Naive thymus-derived CD4-positive, alpha-beta T cell (primary cell): ENCODE results near the gene DEAF1. TPM values are rescaled to one million over a fixed set of nuclear protein-coding genes. Genes with fewer than 3 reads are reported as not detected.

Experiments used
- ATAC-seq: fragments of 150-1000 bp; cut with Tn5 transposase; 2 replicates; pipeline ENCODE4 v1.10.0; 2021; ENCODE audit warnings: mild to moderate bottlenecking, moderate library complexity
- CTCF ChIA-PET: fragments of 350-600 bp; sonication (Branson Sonifier 250); formaldehyde crosslinking; loops from one replicate; lab custom pipeline; 2021; ENCODE audit warnings: antibody characterized with exemption; lab: Charles Lee
- POLR2A ChIA-PET: fragments of 350-600 bp; sonication (Branson Sonifier 250); formaldehyde crosslinking; loops from one replicate; lab custom pipeline; 2021; ENCODE audit warnings: antibody characterized with exemption, inconsistent platforms; lab: Charles Lee
- DNase-seq, 9 donors: peaks; one replicate each; pipeline versions ENCODE4 v3.0.0 to v3.0.0-alpha.2; 2020 to 2022; ENCODE audit warnings: mixed read lengths in 1 of 9
- H3K27ac ChIP-seq: one replicate; pipeline ENCODE4 v1.7.0; 2013; ENCODE audit warnings: mild to moderate bottlenecking, low read depth, low read length, moderate library complexity
- H3K27me3 ChIP-seq, 2 donors: one replicate each; pipeline ENCODE4 v1.7.0; 2013; ENCODE audit warnings: low read length in 2 of 2, mild to moderate bottlenecking in 2 of 2, moderate library complexity in 2 of 2; ENCODE audit not compliant: control insufficient read depth in 2 of 2, insufficient read depth in 2 of 2
- H3K36me3 ChIP-seq, 3 experiments: 1 replicate in 2 of 3; 2 replicates in 1 of 3; pipeline ENCODE4 v1.7.0; 2013; ENCODE audit warnings: low read length in 3 of 3, mild to moderate bottlenecking in 3 of 3, moderate library complexity in 1 of 3; ENCODE audit not compliant: insufficient read depth in 3 of 3, control insufficient read depth in 2 of 3
- H3K4me1 ChIP-seq, 2 donors: one replicate each; pipeline ENCODE4 v1.7.0; 2013; ENCODE audit warnings: low read length in 2 of 2, mild to moderate bottlenecking in 2 of 2, moderate library complexity in 1 of 2; ENCODE audit not compliant: control insufficient read depth in 2 of 2, insufficient read depth in 2 of 2
- H3K4me3 ChIP-seq: 2 replicates; pipeline ENCODE4 v1.7.0; 2013; ENCODE audit warnings: mild to moderate bottlenecking, low read length
- H3K9me3 ChIP-seq, 3 experiments: 1 replicate in 2 of 3; 2 replicates in 1 of 3; pipeline ENCODE4 v1.7.0; 2013; ENCODE audit warnings: low read length in 3 of 3; ENCODE audit not compliant: control insufficient read depth in 2 of 3
- H3K27ac Mint-ChIP-seq, 9 donors: one replicate each; pipeline ENCODE4 v1.8.0; 2020 to 2022; ENCODE audit warnings: mixed read lengths in 9 of 9, mild to moderate bottlenecking in 8 of 9, moderate library complexity in 5 of 9, inconsistent platforms in 2 of 9
- H3K27me3 Mint-ChIP-seq, 5 donors: one replicate each; pipeline ENCODE4 v1.8.0; 2021 to 2022; ENCODE audit warnings: mixed read lengths in 5 of 5, mild to moderate bottlenecking in 1 of 5
- H3K36me3 Mint-ChIP-seq, 5 donors: one replicate each; pipeline ENCODE4 v1.8.0; 2020 to 2022; ENCODE audit warnings: mixed read lengths in 5 of 5, mild to moderate bottlenecking in 3 of 5, inconsistent platforms in 1 of 5
- H3K4me1 Mint-ChIP-seq, 7 donors: one replicate each; pipeline ENCODE4 v1.8.0; 2020 to 2022; ENCODE audit warnings: mixed read lengths in 7 of 7, mild to moderate bottlenecking in 3 of 7, inconsistent platforms in 1 of 7
- H3K4me3 Mint-ChIP-seq, 10 donors: one replicate each; pipeline ENCODE4 v1.8.0; 2020 to 2022; ENCODE audit warnings: mild to moderate bottlenecking in 10 of 10, mixed read lengths in 10 of 10, moderate library complexity in 6 of 10, inconsistent platforms in 2 of 10
- H3K9me3 Mint-ChIP-seq, 11 donors: one replicate each; pipeline ENCODE4 v1.8.0; 2020 to 2022; ENCODE audit warnings: mixed read lengths in 11 of 11, mild to moderate bottlenecking in 4 of 11, inconsistent platforms in 1 of 11, moderate library complexity in 1 of 11
- intact Hi-C, 2 donors: fragments of 100-400 bp; cut with micrococcal nuclease; formaldehyde crosslinking; loops; one replicate each; pipeline ENCODE4 v1.15.1; 2023
- polyA plus RNA-seq, 2 donors: library from polyadenylated mRNA; unstranded; fragments of 300-500 nt; fragmentation: Illumina TruSeq; gene quantifications; one replicate each; pipeline ENCODE4 v1.2.3, GENCODE V29; 2021
- total RNA-seq, 6 experiments: library from RNA in 5 of 6; stranded (reverse) in 5 of 6; gene quantifications; 1 replicate in 5 of 6; 2 replicates in 1 of 6; pipeline ENCODE4 v1.2.3 and lab custom pipeline; 2021 to 2026

DEAF1 gene
- total and polyA plus RNA-seq, 7 experiments from 2014 or later, result 33.0 to 117 (median 54.2) TPM

DNA sequence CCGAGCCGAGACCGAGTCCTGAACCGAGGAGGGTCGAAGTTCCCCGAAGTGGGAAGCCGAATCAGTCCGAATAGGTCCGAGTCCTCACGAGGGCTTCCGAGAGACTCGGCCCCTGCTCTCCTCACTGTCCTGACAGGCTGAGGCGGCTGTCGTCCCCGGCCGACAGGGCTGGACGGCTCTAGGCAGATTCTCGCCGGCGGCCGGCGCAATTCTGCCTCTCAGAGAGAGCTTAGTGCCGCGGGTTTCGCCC is 191 bp upstream of the DEAF1 start:
- H3K4me1 Mint-ChIP-seq, result peaks cover 40 to 61% (median 57%) of the 10 kb centered on the region in 7 donors
- peaks cover 0 to 4% (median 0%) of the 10 kb centered on the region in 3 experiments for H3K36me3 ChIP-seq
- no peak for ATAC-seq

DNA sequence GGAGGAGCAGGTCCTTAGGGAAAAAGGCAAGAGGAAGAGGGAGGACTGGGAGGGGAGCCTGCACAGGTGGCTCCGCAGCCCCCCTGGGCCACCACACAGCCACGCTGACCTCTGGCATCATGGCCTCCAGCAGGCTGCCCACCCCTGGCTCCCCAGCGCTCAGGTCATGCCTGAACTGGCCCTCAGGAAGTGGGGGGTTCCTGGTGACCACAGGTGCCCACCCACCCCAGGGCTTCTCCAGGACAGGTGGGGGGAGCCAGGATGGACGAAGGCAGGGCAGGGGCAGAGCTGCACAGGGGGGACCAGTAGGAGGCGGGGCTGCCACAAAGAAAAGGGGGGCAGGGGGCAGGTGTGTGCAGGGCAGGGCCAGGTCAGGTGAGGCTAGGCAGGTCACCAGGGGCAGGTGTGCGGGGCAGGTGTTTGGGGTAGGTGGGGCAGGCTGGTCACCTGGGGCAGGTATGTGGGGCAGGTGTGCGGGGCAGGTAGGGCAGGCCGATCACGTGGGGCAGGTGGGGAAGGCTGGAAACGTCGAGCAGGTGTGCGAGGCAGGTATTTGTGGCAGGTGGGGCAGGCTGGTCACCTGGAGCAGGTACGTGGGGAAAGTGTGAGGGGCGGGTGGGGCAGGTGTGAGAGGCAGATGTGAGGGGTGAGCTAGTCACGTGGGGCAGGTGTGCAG is 997 bp downstream of the DEAF1 start:
- no peak overlapping the region for H3K4me3 ChIP-seq
- Mint-ChIP-seq H3K4me1 (peaks cover 40 to 67% (median 57%) of the 10 kb centered on the region in 7 donors), H3K9me3 (peaks cover 0 to 4% (median 0%) of the 10 kb centered on the region in 11 donors), H3K36me3 (peaks cover 0 to 9% (median 0%) of the 10 kb centered on the region in 5 donors), H3K27ac (peak overlapping the region; percentile 78 to 100 (median 98)), H3K27me3 (no peaks in the 10 kb centered on the region), H3K4me3 (peak overlapping the region; percentile 76 to 91 (median 86))
- peak in 1 of 9 donors; percentile 43 for DNase-seq
- H3K36me3 ChIP-seq, result peaks cover 0 to 4% (median 0%) of the 10 kb centered on the region in 3 experiments
- no peaks in the 10 kb centered on the region for H3K9me3 ChIP-seq
- ATAC-seq, result no peak
- intact Hi-C loops, result loop anchor here (2.0 to 10.0 kb wide), 2 partner anchors 111 to 279 kb away; partner anchors contain the start of genes PIDD1 (in 1 of the 2) and SIGIRR (in 1 of the 2)
- H3K4me1 ChIP-seq, result peaks cover 13 to 46% of the 10 kb centered on the region in 2 donors
- peak overlapping the region; percentile 85 for H3K27ac ChIP-seq
- H3K27me3 ChIP-seq, result no peaks in the 10 kb centered on the region
- POLR2A ChIA-PET, result interaction anchor here (0.6 to 2.4 kb wide), 10 partner anchors 11 to 246 kb away, joined by 3 to 14 read pairs (median 4); partner anchors contain the start of genes EPS8L2, IRF7, PHRF1 and PNPLA2
- CTCF ChIA-PET, result interaction anchor here (0.6 to 1.7 kb wide), 2 partner anchors 12 to 32 kb away, joined by 3 to 4 read pairs; partner anchors contain the start of gene EPS8L2

More for the DNA sequence above, 191 bp upstream of the DEAF1 start:
- H3K27me3 ChIP-seq, result no peaks in the 10 kb centered on the region
- Mint-ChIP-seq H3K27me3 (no peaks in the 10 kb centered on the region), H3K36me3 (peaks cover 0 to 9% (median 0%) of the 10 kb centered on the region in 5 donors), H3K27ac (peak overlapping the region; percentile 88 to 98 (median 94)), H3K9me3 (peaks cover 0 to 4% (median 0%) of the 10 kb centered on the region in 11 donors), H3K4me3 (peak overlapping the region; percentile 84 to 92 (median 89))
- H3K27ac ChIP-seq, result peak overlapping the region; percentile 100
- DNase-seq, result no peak
- H3K4me3 ChIP-seq, result peak overlapping the region; percentile 97
- ChIA-PET CTCF (interaction anchor here (0.7 to 2.8 kb wide), 3 partner anchors 31 to 51 kb away, joined by 3 to 16 read pairs (median 4); no protein-coding TSS in a partner anchor), POLR2A (interaction anchor here (0.6 to 2.4 kb wide), 15 partner anchors 10 to 278 kb away, joined by 3 to 14 read pairs (median 4); partner anchors contain the start of genes EPS8L2, HRAS, PHRF1 and PNPLA2)
- peaks cover 13 to 46% of the 10 kb centered on the region in 2 donors for H3K4me1 ChIP-seq
- no peaks in the 10 kb centered on the region for H3K9me3 ChIP-seq
- intact Hi-C loops, result loop anchor here (1.0 to 10.0 kb wide), 14 partner anchors 28 to 426 kb away; partner anchors contain the start of genes IRF7 (in 2 of the 2), LRRC56 (in 2 of the 2), PHRF1 (in 2 of the 2) and RNH1 (in 2 of the 2)

DNA sequence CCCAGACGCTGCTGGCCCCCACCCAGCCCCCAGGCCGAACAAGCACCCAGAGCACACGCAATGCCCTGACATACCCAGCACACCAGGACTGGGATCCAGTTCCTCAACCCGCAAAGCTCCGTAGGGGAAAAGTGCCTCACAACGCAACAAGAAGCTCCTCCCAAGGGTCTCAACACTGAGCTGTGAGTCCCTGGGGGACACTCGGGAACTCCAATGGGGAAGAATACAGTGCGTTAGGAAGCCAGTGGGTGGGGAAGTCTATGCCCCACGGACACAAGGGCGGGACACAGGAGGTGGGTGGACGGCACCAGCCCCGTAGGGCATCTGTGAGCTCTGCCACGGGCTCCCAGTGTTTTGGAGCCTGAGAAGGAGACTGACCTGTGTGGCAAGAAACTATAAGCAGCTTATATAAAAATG is 1.6 kb downstream of the DEAF1 start:
- DNase-seq, result no peak
- Histone ChIP-seq H3K36me3 (peaks cover 0 to 9% (median under 1%) of the 10 kb centered on the region in 3 experiments), H3K4me1 (peaks cover 13 to 46% of the 10 kb centered on the region in 2 donors), H3K27me3 (no peaks in the 10 kb centered on the region), H3K27ac (peak overlapping the region; percentile 85), H3K4me3 (no peak overlapping the region), H3K9me3 (no peaks in the 10 kb centered on the region)
- Mint-ChIP-seq H3K4me3 (peak overlapping the region; percentile 76 to 91 (median 86)), H3K27ac (peak overlapping the region; percentile 78 to 100 (median 98)), H3K4me1 (peaks cover 40 to 67% (median 53%) of the 10 kb centered on the region in 7 donors), H3K36me3 (peaks cover 0 to 9% (median 0%) of the 10 kb centered on the region in 5 donors), H3K27me3 (no peaks in the 10 kb centered on the region), H3K9me3 (peaks cover 0 to 4% (median 0%) of the 10 kb centered on the region in 11 donors)
- no peak for ATAC-seq
- CTCF ChIA-PET, result interaction anchor here (0.7 to 1.7 kb wide), 2 partner anchors 32 to 287 kb away, joined by 3 to 4 read pairs; no protein-coding TSS in a partner anchor
- POLR2A ChIA-PET, result interaction anchor here (0.6 to 1.4 kb wide), 7 partner anchors 11 to 246 kb away, joined by 3 to 5 read pairs (median 3); partner anchors contain the start of genes IRF7 and PHRF1
- intact Hi-C loops, result loop anchor here in 1 of 2 donors (10.0 kb wide), 1 partner anchor 279 kb away; the partner anchor contains the start of gene SIGIRR

DNA sequence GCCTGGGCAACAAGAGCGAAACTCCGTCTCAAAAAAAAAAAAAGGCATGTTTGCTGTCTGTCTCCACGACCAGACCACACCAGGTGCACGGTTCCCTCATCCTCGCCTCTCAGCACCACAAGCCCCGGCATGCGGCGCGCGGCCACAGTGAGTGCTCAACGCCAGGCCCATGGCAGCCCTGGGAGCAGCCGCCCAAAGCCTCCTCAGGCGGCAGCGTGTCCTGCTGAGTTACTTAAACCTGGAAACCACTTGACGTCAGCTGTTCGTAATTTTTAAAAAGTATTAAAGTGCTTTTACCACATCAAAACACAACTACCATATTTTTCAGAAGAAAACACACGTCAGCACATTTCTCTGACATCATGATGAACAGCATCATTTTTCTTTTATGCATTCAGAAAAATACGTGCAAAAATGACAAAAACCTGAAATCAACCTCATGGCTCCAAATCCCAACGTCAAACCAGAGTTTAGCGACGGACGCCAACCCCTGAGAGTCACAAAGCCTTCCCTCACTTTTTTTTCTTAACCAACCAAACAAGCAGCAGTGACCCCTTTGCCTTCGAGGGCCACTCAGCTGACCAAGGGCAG is 2.1 kb downstream of the DEAF1 start:
- H3K27me3 ChIP-seq, result no peaks in the 10 kb centered on the region
- H3K27ac Mint-ChIP-seq, result peak overlapping the region; percentile 78 to 100 (median 98)
- H3K4me1 Mint-ChIP-seq, result peaks cover 36 to 63% (median 48%) of the 10 kb centered on the region in 7 donors
- H3K27ac ChIP-seq, result peak overlapping the region; percentile 85
- H3K4me3 Mint-ChIP-seq, result peak overlapping the region; percentile 76 to 91 (median 86)
- ChIA-PET CTCF (interaction anchor here (0.7 to 1.7 kb wide), 2 partner anchors 33 to 286 kb away, joined by 3 to 4 read pairs; no protein-coding TSS in a partner anchor), POLR2A (interaction anchor here (0.6 to 1.4 kb wide), 6 partner anchors 8 to 77 kb away, joined by 3 to 6 read pairs (median 4); partner anchors contain the start of gene IRF7)
- no peak overlapping the region for H3K4me3 ChIP-seq
- DNase-seq, result peak in 7 of 9 donors; percentile 80 to 98 (median 85)
- peaks cover 0 to 11% (median 0%) of the 10 kb centered on the region in 5 donors for H3K36me3 Mint-ChIP-seq
- H3K4me1 ChIP-seq, result peaks cover 13 to 46% of the 10 kb centered on the region in 2 donors
- no peaks in the 10 kb centered on the region for H3K27me3 Mint-ChIP-seq
- peak; percentile 15 for ATAC-seq
- peaks cover 0 to 14% (median 4%) of the 10 kb centered on the region in 3 experiments for H3K36me3 ChIP-seq
- peaks cover 0 to 4% (median 0%) of the 10 kb centered on the region in 11 donors for H3K9me3 Mint-ChIP-seq
- H3K9me3 ChIP-seq, result no peaks in the 10 kb centered on the region
- intact Hi-C loops, result loop anchor here in 1 of 2 donors (10.0 kb wide), 1 partner anchor 278 kb away; the partner anchor contains the start of gene SIGIRR

DNA sequence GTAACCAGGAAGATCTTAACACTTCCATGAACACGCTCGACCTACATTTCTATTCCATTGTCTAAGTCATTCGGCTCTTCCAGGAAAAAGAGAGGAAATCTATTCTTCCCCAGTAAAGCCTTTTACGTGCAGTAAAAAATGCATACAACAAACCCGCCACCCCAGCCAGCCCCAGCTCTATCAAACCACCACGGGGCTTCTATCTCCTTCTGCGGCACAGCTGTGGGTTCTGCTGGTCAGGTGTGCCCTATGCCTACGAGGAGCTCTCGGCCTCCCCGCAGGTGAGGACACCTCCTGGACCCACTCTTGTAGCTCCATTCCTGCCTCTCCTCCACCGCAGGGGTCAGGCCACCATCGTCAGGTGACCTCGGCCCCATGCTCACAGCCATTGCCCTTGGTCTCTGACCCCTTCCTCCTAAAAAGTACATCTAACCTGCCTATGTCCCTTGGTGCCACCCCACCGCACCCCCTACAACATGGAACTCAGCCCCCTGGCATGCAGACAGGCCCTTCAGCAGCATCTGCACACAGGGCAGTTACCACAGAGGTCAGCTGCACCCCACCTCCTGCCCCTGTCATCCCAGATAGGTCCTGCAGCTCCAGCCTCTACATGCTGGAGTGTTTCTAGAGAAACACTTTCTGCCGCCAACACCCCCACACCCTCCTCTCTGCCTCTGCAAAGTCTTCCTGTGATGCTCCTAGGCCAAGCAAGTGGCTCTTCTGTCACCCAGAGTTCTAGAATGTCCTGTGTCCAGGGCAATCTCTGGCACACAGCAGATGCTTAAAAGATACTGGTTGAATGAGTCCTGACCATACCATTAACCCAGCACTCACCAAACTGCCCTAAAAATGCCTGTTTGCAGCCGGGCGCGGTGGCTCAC is 3.1 kb downstream of the DEAF1 start:
- Histone ChIP-seq H3K27me3 (no peaks in the 10 kb centered on the region), H3K27ac (peak overlapping the region; percentile 81), H3K4me3 (peak overlapping the region; percentile 11), H3K9me3 (no peaks in the 10 kb centered on the region), H3K36me3 (peaks cover 0 to 24% (median 8%) of the 10 kb centered on the region in 3 experiments), H3K4me1 (peaks cover 13 to 46% of the 10 kb centered on the region in 2 donors)
- no peaks in the 10 kb centered on the region for H3K27me3 Mint-ChIP-seq
- ATAC-seq, result no peak
- peak overlapping the region; percentile 60 to 90 (median 82) for H3K4me3 Mint-ChIP-seq
- ChIA-PET POLR2A (interaction anchor here (0.6 to 1.5 kb wide), 5 partner anchors 9 to 156 kb away, joined by 3 to 6 read pairs (median 4); partner anchors contain the start of gene HRAS), CTCF (interaction anchor here (1.2 to 1.7 kb wide), 2 partner anchors 30 to 34 kb away, joined by 5 to 6 read pairs; no protein-coding TSS in a partner anchor)
- peak overlapping the region; percentile 41 to 100 (median 98) for H3K27ac Mint-ChIP-seq
- no peak for DNase-seq
- peaks cover 2 to 17% (median 4%) of the 10 kb centered on the region in 5 donors for H3K36me3 Mint-ChIP-seq
- H3K9me3 Mint-ChIP-seq, result peaks cover 0 to 4% (median 0%) of the 10 kb centered on the region in 11 donors
- peaks cover 30 to 53% (median 42%) of the 10 kb centered on the region in 7 donors for H3K4me1 Mint-ChIP-seq
- intact Hi-C loops, result loop anchor here in 1 of 2 donors (10.0 kb wide), 1 partner anchor 277 kb away; the partner anchor contains the start of gene SIGIRR
